ENCODE data around the gene RAPGEF1.

The RAPGEF1 gene

DNA sequence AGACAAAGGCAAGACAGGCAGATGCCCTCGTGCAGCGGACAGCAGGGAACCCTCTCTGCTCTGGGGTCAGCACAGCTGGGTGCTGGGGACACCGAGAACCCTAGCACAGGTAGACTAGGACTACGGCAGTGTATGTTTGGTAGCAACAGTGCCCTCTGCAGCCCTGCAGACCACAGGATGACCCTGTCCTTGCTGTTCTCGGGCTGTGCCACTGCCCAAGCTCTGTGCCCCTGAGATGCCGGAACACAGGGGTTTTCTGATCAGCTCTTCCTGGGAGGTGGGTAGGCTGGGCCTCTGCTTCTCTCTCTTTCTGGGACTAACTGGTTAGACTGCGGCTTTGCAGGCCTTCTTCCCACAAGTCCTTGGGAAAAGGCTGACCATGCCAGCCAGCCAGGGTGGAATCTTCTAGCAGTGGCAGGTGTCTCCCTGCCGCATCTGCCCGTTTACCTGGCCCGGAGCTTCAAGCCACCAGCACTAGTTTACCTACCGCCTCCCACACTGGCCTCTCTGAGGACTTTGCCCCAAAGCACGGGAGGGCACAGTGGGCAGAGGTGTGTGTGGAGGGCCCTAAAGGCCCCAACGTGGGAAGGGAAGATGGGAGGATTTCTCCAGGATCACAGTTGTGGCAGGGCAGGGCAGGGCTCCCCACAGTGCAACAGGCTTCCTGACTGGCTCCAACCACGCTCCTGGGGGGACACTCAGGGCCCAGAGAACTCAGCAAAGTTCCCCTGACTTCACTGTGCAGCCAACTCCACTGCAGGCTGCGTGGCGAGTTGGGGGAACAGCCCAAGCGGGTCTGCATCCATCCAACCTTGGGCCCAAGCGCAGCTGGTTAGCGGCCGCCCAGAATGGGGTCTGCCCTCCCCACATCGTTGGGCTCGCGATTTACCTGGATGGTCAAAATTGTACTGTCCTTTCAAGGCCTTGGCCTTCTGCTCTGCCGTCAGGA lies 210.0 kb downstream of the RAPGEF1 start:
- CTCF ChIA-PET: no interaction called here
- DNase-seq (ENCODE audit: extremely low spot score): no peak
- POLR2A ChIA-PET: no interaction called here
- TF ChIP-seq, protein P1, sequence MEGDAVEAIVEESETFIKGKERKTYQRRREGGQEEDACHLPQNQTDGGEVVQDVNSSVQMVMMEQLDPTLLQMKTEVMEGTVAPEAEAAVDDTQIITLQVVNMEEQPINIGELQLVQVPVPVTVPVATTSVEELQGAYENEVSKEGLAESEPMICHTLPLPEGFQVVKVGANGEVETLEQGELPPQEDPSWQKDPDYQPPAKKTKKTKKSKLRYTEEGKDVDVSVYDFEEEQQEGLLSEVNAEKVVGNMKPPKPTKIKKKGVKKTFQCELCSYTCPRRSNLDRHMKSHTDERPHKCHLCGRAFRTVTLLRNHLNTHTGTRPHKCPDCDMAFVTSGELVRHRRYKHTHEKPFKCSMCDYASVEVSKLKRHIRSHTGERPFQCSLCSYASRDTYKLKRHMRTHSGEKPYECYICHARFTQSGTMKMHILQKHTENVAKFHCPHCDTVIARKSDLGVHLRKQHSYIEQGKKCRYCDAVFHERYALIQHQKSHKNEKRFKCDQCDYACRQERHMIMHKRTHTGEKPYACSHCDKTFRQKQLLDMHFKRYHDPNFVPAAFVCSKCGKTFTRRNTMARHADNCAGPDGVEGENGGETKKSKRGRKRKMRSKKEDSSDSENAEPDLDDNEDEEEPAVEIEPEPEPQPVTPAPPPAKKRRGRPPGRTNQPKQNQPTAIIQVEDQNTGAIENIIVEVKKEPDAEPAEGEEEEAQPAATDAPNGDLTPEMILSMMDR (IDR thresholded peaks at IDR 0.05; ENCODE audit: control extremely low read depth, extremely low read depth, low read depth, missing control alignments): no peak

DNA sequence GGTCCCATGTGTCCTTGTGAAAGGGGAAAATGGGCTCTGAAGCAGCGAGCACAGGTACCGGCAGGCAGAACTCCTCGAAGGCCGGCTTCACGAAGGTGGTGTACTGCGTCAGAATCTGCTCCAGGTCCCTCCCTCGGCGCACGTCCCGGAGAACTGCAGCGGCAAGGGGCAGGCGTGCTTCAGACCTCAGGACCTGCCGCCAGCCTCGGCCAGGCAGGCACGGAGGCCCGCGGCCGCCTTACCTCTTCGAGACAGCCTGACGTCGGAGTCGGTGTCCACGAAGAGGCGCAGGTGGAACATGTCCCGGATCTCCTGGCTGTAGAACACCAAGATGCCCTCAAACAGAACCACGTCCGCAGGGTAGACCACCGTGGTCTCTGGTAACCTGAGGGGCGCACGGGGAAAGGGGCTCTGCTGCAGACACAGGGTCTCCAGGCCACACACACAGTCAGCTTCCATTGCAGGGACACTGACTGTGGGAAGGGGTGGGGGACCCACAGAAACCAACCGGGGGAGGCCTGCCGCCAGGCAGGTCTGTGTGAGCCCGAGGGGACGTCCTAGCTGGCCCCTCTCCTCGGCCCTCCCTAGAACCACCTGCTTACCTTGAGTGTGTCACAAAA lies 210.9 kb downstream of the RAPGEF1 start:
- DNase-seq (ENCODE audit: extremely low spot score): no peak
- ChIA-PET CTCF (no interaction called here), POLR2A (no interaction called here)
- TF ChIP-seq, protein P1 (IDR thresholded peaks at IDR 0.05; ENCODE audit: control extremely low read depth, extremely low read depth, low read depth, missing control alignments): no peak

DNA sequence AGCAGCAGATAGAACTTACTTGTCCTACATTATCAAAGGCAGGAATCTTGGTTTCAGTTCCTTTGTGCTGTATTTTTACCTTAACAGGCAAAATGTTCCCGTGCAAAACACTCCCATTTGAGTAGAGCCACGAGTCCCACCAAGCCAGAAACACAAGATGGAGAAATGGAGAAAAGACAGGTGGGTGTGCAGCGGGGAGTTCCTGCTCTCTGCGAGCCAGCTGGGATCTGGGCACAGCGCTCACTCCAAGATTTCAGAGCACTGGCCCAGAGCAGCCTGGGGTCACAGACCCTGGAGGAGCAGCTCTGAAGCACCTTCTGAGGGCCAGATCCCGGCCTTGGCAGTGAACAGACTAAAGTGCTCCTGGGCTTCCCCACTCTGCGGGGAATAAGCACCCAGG lies 211.7 kb downstream of the RAPGEF1 start:
- ChIA-PET CTCF (no interaction called here), POLR2A (no interaction called here)
- DNase-seq (ENCODE audit: extremely low spot score): no peak
- TF ChIP-seq, protein P1 (IDR thresholded peaks at IDR 0.05; ENCODE audit: control extremely low read depth, extremely low read depth, low read depth, missing control alignments): no peak

Measured in GM10248 (cell line).